Raji (cell line): ENCODE data around the gene SLC25A47.

Experiments used
- POLR2A ChIP-seq: IDR thresholded peaks from 2 replicates; pipeline ENCODE4 v1.6.1; 2011; ENCODE audit warnings: low read depth, low read length, control low read depth; ENCODE audit not compliant: insufficient read depth

SLC25A47 gene

GRCh38 chr14:100323121-100323941 lies at the start of gene SLC25A47:
TSS of gene SLC25A47 (plus strand) at chr14:100323339. CDS start at chr14:100323415, 76 bp downstream.
- no peak for TF ChIP-seq POLR2A

- TF ChIP-seq POLR2A, result no peak
Observed at GRCh38 chr14:100274250-100274649, 48.9 kb upstream of the SLC25A47 start.

GRCh38 chr14:100275214-100275613 lies 47.9 kb upstream of the SLC25A47 start:
- no peak for TF ChIP-seq POLR2A

GRCh38 chr14:100278702-100279101 lies 44.4 kb upstream of the SLC25A47 start:
- TF ChIP-seq POLR2A, result no peak

GRCh38 chr14:100279133-100279532 lies 44.0 kb upstream of the SLC25A47 start:
- no peak for TF ChIP-seq POLR2A

- no peak for TF ChIP-seq POLR2A
Observed at GRCh38 chr14:100279563-100279962, 43.6 kb upstream of the SLC25A47 start.

GRCh38 chr14:100281286-100282082 lies 41.7 kb upstream of the SLC25A47 start:
- TF ChIP-seq POLR2A, result no peak

- TF ChIP-seq POLR2A, result no peak
Observed at GRCh38 chr14:100282083-100282350, 41.1 kb upstream of the SLC25A47 start.

GRCh38 chr14:100282766-100283419 lies 40.2 kb upstream of the SLC25A47 start:
- TF ChIP-seq POLR2A, result no peak

GRCh38 chr14:100283984-100284881 lies 38.9 kb upstream of the SLC25A47 start:
- no peak for TF ChIP-seq POLR2A

- TF ChIP-seq POLR2A, result peak; percentile 67
Observed at GRCh38 chr14:100285021-100285912, 37.9 kb upstream of the SLC25A47 start.

GRCh38 chr14:100285913-100286400 lies 37.2 kb upstream of the SLC25A47 start:
- TF ChIP-seq POLR2A, result no peak

GRCh38 chr14:100286484-100287191 lies 36.5 kb upstream of the SLC25A47 start:
- TF ChIP-seq POLR2A, result no peak
